HepG2 (cell line): ENCODE measurements around the gene PAIP2. TPM values are rescaled to one million over a fixed set of nuclear protein-coding genes. Genes with fewer than 3 reads are reported as not detected.
A peak's percentile ranks its signal among the peaks of the same experiment; 100 is the strongest.

Source experiments
- DPF2 ChIP-seq: sonication (generic); formaldehyde crosslinking; IDR thresholded peaks from 2 replicates; pipeline ENCODE4 v1.4.0; 2020; ENCODE audit warnings: mild to moderate bottlenecking, low read depth, missing genetic modification reagents, borderline replicate concordance
- FOXO1 ChIP-seq: sonication (generic); formaldehyde crosslinking; IDR thresholded peaks from 2 replicates; pipeline ENCODE4 v1.4.0; 2020; ENCODE audit warnings: missing genetic modification reagents
- HNF4A ChIP-seq: sonication (generic); formaldehyde crosslinking; IDR thresholded peaks from 2 replicates; pipeline ENCODE4 v1.4.0; 2020; ENCODE audit warnings: missing genetic modification reagents
- KDM6A ChIP-seq: IDR thresholded peaks from 2 replicates; pipeline ENCODE4 v1.6.1; 2016; ENCODE audit warnings: low read depth
- NFE2 ChIP-seq: sonication (generic); formaldehyde crosslinking; IDR thresholded peaks from 2 replicates; pipeline ENCODE4 v1.4.0; 2020; ENCODE audit warnings: missing genetic modification reagents
- SNAPC2 ChIP-seq: sonication (generic); formaldehyde crosslinking; IDR thresholded peaks from 2 replicates; pipeline ENCODE4 v1.8.1; 2022; ENCODE audit warnings: mild to moderate bottlenecking, missing genetic modification reagents
- SP4 ChIP-seq: sonication (generic); formaldehyde crosslinking; IDR thresholded peaks from 2 replicates; pipeline ENCODE4 v1.8.1; 2023; ENCODE audit warnings: mild to moderate bottlenecking, missing genetic modification reagents
- WIZ ChIP-seq: sonication (generic); formaldehyde crosslinking; IDR thresholded peaks from 2 replicates; pipeline ENCODE4 v1.5.1; 2020; ENCODE audit warnings: mild to moderate bottlenecking, missing genetic modification reagents
- ZMAT3 ChIP-seq: sonication (generic); formaldehyde crosslinking; conservative IDR thresholded peaks from 2 replicates; pipeline ENCODE4 v1.7.0; 2021; ENCODE audit warnings: missing genetic modification reagents
- ZNF234 ChIP-seq: sonication (generic); formaldehyde crosslinking; conservative IDR thresholded peaks from 2 replicates; pipeline ENCODE4 v1.5.1; 2020; ENCODE audit warnings: mild to moderate bottlenecking, missing genetic modification reagents
- ZNF274 ChIP-seq: sonication (generic); formaldehyde crosslinking; IDR thresholded peaks from 2 replicates; pipeline ENCODE4 v1.5.1; 2020; ENCODE audit warnings: mild to moderate bottlenecking, missing genetic modification reagents
- ZNF3 ChIP-seq: IDR thresholded peaks from 2 replicates; pipeline ENCODE4 v1.7.0; 2017; ENCODE audit warnings: inconsistent platforms
- ZNF615 ChIP-seq: sonication (generic); formaldehyde crosslinking; IDR thresholded peaks from 2 replicates; pipeline ENCODE4 v1.5.0; 2020; ENCODE audit warnings: mild to moderate bottlenecking, missing genetic modification reagents, borderline replicate concordance
- ZNF629 ChIP-seq: sonication (generic); formaldehyde crosslinking; conservative IDR thresholded peaks from 2 replicates; pipeline ENCODE4 v1.5.0; 2020; ENCODE audit warnings: missing genetic modification reagents
- ZNF891 ChIP-seq: sonication (generic); formaldehyde crosslinking; IDR thresholded peaks from 2 replicates; pipeline ENCODE4 v1.5.0; 2020; ENCODE audit warnings: mild to moderate bottlenecking, missing genetic modification reagents
- ZSCAN29 ChIP-seq: sonication (generic); formaldehyde crosslinking; conservative IDR thresholded peaks from 2 replicates; pipeline ENCODE4 v1.4.0; 2020; ENCODE audit warnings: mild to moderate bottlenecking, missing genetic modification reagents
- polyA plus RNA-seq, 8 experiments: library from polyadenylated mRNA; depleted of rRNA in 3 of 8; stranded (reverse) in 7 of 8; unstranded in 1 of 8; fragments of >200 nt; fragmentation: Illumina TruSeq in 4 of 8; extraction: Trizol in 4 of 8; gene quantifications; 2 replicates each; pipeline versions ENCODE4 v1.2.1 to v1.2.3, GENCODE V29; 2011 to 2016; ENCODE audit warnings: low read depth in 4 of 8, missing spikeins in 1 of 8, mixed read lengths in 1 of 8; ENCODE audit not compliant: insufficient read depth in 1 of 8
- total RNA-seq, 5 experiments: library from RNA; depleted of rRNA; stranded (reverse); fragments of >200 nt; fragmentation: Illumina TruSeq; extraction: Trizol; gene quantifications; 2 replicates each; pipeline ENCODE4 v1.2.3, GENCODE V29; 2016; ENCODE audit warnings: low read depth in 1 of 5
- TF ChIP-seq, protein P1 (sequence below): sonication (generic); formaldehyde crosslinking; IDR thresholded peaks from 2 replicates; pipeline ENCODE4 v1.5.1; 2020; ENCODE audit warnings: mild to moderate bottlenecking, missing genetic modification reagents
- TF ChIP-seq, protein P2 (sequence below): sonication (generic); formaldehyde crosslinking; IDR thresholded peaks from 2 replicates; pipeline ENCODE4 v1.9.0; 2021; ENCODE audit warnings: missing genetic modification reagents, mild to moderate bottlenecking, borderline replicate concordance
- TF ChIP-seq, protein P3 (sequence below): IDR thresholded peaks from 2 replicates; pipeline ENCODE4 v1.6.1; 2016; ENCODE audit warnings: missing compliant biosample characterization, missing genetic modification reagents, borderline replicate concordance
- TF ChIP-seq, protein P4 (sequence below): sonication (generic); formaldehyde crosslinking; IDR thresholded peaks from 2 replicates; pipeline ENCODE4 v1.4.0; 2020; ENCODE audit warnings: missing genetic modification reagents, borderline replicate concordance
- TF ChIP-seq, protein P5 (sequence below): sonication (generic); formaldehyde crosslinking; IDR thresholded peaks from 2 replicates; pipeline ENCODE4 v1.9.0; 2022; ENCODE audit warnings: low read depth, missing genetic modification reagents

Gene PAIP2
- total and polyA plus RNA-seq, 2 of the 13 experiments (the other 11 are each of a cell fraction or from before 2014, with no cell fraction given) = 61.5 to 76.3 TPM

DNA sequence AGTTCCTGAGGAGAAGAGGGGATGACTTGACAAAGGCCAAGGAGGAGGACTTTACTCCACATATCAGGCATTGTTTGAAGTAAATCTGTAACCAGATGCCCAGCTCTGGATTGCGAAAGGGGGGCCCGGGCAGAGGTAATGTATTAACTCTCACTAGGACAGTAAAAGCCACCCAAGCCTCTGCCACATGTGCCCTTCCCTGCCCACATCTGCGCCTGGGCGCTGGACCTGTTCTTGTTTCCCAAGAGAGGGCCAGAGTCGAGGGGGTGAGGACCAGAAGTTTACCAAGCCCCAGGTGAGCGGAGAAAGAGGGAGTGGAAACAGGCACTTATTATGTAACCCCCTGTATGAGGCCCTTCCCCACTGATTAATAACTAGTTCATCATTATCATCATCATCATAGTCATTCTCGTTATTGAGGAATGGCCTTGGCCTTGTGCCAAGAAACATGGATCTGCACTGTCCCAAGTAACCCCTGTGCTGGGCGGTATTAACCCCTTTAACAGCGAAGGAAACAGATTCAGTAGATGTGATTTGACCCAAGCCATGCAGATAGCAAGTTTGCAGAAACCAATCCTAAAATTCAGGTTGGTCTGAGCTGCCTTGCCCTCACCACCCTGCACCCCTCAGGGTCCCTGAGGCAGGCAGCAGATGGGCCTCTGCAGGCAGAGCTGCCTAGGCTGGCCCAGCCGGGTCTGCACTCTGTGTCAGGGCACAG, 41.8 kb downstream of the PAIP2 start, which contains the start of gene SLC23A1 (continued):
- TF ChIP-seq, protein P1, sequence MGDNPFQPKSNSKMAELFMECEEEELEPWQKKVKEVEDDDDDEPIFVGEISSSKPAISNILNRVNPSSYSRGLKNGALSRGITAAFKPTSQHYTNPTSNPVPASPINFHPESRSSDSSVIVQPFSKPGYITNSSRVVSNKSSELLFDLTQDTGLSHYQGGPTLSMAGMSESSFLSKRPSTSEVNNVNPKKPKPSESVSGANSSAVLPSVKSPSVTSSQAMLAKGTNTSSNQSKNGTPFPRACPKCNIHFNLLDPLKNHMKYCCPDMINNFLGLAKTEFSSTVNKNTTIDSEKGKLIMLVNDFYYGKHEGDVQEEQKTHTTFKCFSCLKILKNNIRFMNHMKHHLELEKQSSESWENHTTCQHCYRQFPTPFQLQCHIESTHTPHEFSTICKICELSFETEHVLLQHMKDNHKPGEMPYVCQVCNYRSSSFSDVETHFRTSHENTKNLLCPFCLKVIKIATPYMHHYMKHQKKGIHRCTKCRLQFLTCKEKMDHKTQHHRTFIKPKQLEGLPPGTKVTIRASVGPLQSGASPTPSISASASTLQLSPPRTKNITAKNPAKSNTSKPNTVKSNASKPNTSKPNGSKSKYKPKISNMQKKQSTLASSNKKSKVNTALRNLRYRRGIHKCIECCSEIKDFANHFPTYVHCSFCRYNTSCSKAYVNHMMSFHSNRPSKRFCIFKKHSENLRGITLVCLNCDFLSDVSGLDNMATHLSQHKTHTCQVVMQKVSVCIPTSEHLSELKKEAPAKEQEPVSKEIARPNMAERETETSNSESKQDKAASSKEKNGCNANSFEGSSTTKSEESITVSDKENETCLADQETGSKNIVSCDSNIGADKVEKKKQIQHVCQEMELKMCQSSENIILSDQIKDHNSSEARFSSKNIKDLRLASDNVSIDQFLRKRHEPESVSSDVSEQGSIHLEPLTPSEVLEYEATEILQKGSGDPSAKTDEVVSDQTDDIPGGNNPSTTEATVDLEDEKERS (CRISPR knock-in tag) = 0 out of 2 replicates have a peak, but pooled peaks have one; percentile 42
- TF ChIP-seq ZNF234 (CRISPR knock-in tag) = no peak
- no peak for TF ChIP-seq ZNF891 (CRISPR knock-in tag)
- TF ChIP-seq SNAPC2 (CRISPR knock-in tag) = no peak
- TF ChIP-seq ZNF274 = no peak
- 0 out of 2 replicates have a peak, but pooled peaks have one; percentile 55 for TF ChIP-seq ZMAT3 (CRISPR knock-in tag)
- no peak for TF ChIP-seq FOXO1 (CRISPR knock-in tag)
- no peak for TF ChIP-seq DPF2 (CRISPR knock-in tag)
- no peak for TF ChIP-seq KDM6A
- TF ChIP-seq WIZ (CRISPR knock-in tag) = no peak
- TF ChIP-seq, protein P2, sequence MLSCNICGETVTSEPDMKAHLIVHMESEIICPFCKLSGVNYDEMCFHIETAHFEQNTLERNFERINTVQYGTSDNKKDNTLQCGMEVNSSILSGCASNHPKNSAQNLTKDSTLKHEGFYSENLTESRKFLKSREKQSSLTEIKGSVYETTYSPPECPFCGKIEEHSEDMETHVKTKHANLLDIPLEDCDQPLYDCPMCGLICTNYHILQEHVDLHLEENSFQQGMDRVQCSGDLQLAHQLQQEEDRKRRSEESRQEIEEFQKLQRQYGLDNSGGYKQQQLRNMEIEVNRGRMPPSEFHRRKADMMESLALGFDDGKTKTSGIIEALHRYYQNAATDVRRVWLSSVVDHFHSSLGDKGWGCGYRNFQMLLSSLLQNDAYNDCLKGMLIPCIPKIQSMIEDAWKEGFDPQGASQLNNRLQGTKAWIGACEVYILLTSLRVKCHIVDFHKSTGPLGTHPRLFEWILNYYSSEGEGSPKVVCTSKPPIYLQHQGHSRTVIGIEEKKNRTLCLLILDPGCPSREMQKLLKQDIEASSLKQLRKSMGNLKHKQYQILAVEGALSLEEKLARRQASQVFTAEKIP (CRISPR knock-in tag) = no peak
- peak; percentile 55 for TF ChIP-seq HNF4A (CRISPR knock-in tag)
- no peak for TF ChIP-seq ZNF615
- no peak for TF ChIP-seq ZNF3 (CRISPR knock-in tag)
- TF ChIP-seq, protein P3, sequence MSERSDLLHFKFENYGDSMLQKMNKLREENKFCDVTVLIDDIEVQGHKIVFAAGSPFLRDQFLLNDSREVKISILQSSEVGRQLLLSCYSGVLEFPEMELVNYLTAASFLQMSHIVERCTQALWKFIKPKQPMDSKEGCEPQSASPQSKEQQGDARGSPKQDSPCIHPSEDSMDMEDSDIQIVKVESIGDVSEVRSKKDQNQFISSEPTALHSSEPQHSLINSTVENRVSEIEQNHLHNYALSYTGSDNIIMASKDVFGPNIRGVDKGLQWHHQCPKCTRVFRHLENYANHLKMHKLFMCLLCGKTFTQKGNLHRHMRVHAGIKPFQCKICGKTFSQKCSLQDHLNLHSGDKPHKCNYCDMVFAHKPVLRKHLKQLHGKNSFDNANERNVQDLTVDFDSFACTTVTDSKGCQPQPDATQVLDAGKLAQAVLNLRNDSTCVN = no peak
- TF ChIP-seq, protein P4, sequence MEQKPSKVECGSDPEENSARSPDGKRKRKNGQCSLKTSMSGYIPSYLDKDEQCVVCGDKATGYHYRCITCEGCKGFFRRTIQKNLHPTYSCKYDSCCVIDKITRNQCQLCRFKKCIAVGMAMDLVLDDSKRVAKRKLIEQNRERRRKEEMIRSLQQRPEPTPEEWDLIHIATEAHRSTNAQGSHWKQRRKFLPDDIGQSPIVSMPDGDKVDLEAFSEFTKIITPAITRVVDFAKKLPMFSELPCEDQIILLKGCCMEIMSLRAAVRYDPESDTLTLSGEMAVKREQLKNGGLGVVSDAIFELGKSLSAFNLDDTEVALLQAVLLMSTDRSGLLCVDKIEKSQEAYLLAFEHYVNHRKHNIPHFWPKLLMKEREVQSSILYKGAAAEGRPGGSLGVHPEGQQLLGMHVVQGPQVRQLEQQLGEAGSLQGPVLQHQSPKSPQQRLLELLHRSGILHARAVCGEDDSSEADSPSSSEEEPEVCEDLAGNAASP (CRISPR knock-in tag) = 0 out of 2 replicates have a peak, but pooled peaks have one; percentile 29
- no peak for TF ChIP-seq NFE2
- TF ChIP-seq, protein P5, sequence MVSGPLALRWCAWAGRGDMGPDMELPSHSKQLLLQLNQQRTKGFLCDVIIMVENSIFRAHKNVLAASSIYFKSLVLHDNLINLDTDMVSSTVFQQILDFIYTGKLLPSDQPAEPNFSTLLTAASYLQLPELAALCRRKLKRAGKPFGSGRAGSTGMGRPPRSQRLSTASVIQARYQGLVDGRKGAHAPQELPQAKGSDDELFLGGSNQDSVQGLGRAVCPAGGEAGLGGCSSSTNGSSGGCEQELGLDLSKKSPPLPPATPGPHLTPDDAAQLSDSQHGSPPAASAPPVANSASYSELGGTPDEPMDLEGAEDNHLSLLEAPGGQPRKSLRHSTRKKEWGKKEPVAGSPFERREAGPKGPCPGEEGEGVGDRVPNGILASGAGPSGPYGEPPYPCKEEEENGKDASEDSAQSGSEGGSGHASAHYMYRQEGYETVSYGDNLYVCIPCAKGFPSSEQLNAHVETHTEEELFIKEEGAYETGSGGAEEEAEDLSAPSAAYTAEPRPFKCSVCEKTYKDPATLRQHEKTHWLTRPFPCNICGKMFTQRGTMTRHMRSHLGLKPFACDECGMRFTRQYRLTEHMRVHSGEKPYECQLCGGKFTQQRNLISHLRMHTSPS = peak; percentile 94
- TF ChIP-seq ZSCAN29 (CRISPR knock-in tag) = no peak
- TF ChIP-seq ZNF629 (CRISPR knock-in tag) = no peak
- TF ChIP-seq SP4 (CRISPR knock-in tag) = no peak
